Thyroid gland (tissue), 4 donors: Measurements from ENCODE around the gene CCDC3. TPM values are rescaled to one million over a fixed set of nuclear protein-coding genes. Genes with fewer than 3 reads are reported as not detected.

ENCODE experiments used
- DNase-seq, 2 donors: peaks; one replicate each; pipeline ENCODE4 v3.0.0-alpha.2; 2019
- H3K27ac ChIP-seq, 3 donors: fragments of 200-600 bp; sonication (generic); 1 replicate in 2 of 3; 2 replicates in 1 of 3; pipeline ENCODE4 v1.5.1; 2016 to 2019; ENCODE audit warnings: mild to moderate bottlenecking in 1 of 3, moderate library complexity in 1 of 3
- H3K27me3 ChIP-seq: fragments of 200-600 bp; sonication (generic); one replicate; pipeline ENCODE4 v1.5.1; 2019
- H3K36me3 ChIP-seq, 2 donors: fragments of 200-600 bp; sonication (generic); one replicate each; pipeline ENCODE4 v1.5.1; 2016 to 2019
- H3K4me1 ChIP-seq, 2 donors: fragments of 200-600 bp; sonication (generic); one replicate each; pipeline ENCODE4 v1.5.1; 2017 to 2019
- H3K4me3 ChIP-seq, 3 donors: fragments of 200-600 bp; sonication (generic); replicated peaks in 1 of 3; 1 replicate in 2 of 3; 2 replicates in 1 of 3; pipeline ENCODE4 v1.5.1; 2016; ENCODE audit warnings: mild to moderate bottlenecking in 1 of 3
- H3K9me3 ChIP-seq: fragments of 200-600 bp; sonication (generic); one replicate; pipeline ENCODE4 v1.5.1; 2017
- POLR2A ChIP-seq, 2 donors: fragments of 450-650 bp; IDR thresholded peaks; one replicate each; pipeline ENCODE4 v1.6.1; 2017; ENCODE audit warnings: antibody characterized with exemption in 2 of 2, mild to moderate bottlenecking in 2 of 2, moderate library complexity in 1 of 2
- WGBS, 2 donors: methylation state at CpG; one replicate each; pipeline ENCODE4 v1.1.5; 2017; 5-methylcytosine and 5-hydroxymethylcytosine counted together
- intact Hi-C: fragments of 100-400 bp; cut with DNase I; formaldehyde crosslinking; loops from one replicate; pipeline ENCODE4 v1.15.1; 2023
- total RNA-seq, 4 donors: library from RNA; depleted of rRNA; stranded (reverse); fragments of >200 nt; gene quantifications; one replicate each; pipeline ENCODE4 v1.2.3, GENCODE V29; 2016
- TF ChIP-seq, protein P1 (sequence below), 6 experiments: fragments of 200-600 bp in 3 of 6; fragments of 450-650 bp in 3 of 6; sonication (generic) in 3 of 6; IDR thresholded peaks; one replicate each; pipeline ENCODE4 v1.5.1; 2016 to 2019; ENCODE audit warnings: antibody characterized with exemption in 6 of 6, mild to moderate bottlenecking in 2 of 6, inconsistent platforms in 1 of 6, moderate library complexity in 1 of 6

CCDC3 gene
- total RNA-seq, 4 donors from 2014 or later, result 4.7 to 18.7 (median 7.3) TPM

DNA sequence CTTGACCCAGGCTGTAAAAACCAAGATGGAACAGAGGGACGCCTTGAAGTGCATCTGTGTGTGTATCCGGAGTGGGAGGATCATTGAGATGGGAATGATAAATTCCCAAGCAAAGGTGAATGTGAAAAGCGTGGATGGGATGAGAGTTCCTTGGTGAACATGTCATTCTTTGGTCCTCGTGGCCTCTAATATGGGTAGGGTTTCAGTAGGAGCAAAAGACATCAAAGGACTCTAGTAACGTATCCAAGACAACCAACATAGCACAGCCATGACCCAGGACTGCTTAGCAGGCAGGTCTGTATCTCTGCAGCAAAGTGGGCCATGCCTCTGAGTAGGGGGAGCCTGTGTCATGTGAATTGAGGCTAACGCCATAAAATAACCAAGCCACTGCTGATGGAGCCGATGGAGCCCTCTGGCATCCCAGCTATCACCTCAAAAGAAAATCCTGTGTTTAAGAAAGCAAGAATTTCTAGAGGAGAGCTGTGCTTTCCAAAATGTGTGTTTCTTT, 98.6 kb downstream of the CCDC3 start:
- Histone ChIP-seq H3K27ac (no peak overlapping the region), H3K36me3 (no peaks in the 10 kb centered on the region), H3K9me3 (no peaks in the 10 kb centered on the region), H3K4me1 (no peaks in the 10 kb centered on the region), H3K4me3 (no peak overlapping the region), H3K27me3 (no peaks in the 10 kb centered on the region)
- intact Hi-C loops, result loop anchor here (5.0 to 10.0 kb wide), 3 partner anchors 121 to 198 kb away; no protein-coding TSS in a partner anchor
- TF ChIP-seq, protein P1, sequence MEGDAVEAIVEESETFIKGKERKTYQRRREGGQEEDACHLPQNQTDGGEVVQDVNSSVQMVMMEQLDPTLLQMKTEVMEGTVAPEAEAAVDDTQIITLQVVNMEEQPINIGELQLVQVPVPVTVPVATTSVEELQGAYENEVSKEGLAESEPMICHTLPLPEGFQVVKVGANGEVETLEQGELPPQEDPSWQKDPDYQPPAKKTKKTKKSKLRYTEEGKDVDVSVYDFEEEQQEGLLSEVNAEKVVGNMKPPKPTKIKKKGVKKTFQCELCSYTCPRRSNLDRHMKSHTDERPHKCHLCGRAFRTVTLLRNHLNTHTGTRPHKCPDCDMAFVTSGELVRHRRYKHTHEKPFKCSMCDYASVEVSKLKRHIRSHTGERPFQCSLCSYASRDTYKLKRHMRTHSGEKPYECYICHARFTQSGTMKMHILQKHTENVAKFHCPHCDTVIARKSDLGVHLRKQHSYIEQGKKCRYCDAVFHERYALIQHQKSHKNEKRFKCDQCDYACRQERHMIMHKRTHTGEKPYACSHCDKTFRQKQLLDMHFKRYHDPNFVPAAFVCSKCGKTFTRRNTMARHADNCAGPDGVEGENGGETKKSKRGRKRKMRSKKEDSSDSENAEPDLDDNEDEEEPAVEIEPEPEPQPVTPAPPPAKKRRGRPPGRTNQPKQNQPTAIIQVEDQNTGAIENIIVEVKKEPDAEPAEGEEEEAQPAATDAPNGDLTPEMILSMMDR (IDR thresholded peaks at IDR 0.05), result no peak
- no peak for TF ChIP-seq POLR2A (IDR thresholded peaks at IDR 0.05)
- 81 to 87% methylated on average over 6 to 7 of the region's 7 CpGs for WGBS, 2 donors
- DNase-seq, result no peak

DNA sequence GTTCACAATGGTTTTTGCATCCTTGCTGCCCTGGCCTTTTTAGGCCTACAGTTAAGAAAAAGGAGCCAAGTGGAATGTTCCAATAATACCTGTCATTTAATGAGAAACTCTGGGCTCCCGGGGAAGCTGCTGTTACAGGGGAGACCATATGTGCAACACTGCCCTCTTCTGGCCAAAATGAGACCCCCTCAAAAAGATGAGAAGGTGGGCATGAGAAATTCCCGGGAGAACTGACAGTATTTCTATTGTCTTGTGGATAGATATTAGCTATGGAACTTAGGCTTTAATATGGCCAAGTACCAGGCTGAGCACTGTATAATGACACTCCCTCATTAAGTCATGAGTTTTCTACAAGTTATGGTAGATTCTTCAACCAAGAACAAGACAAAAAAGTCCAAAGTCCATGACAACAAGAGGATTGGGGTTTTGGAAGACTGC, 99.4 kb downstream of the CCDC3 start:
- Histone ChIP-seq H3K9me3 (no peaks in the 10 kb centered on the region), H3K27me3 (no peaks in the 10 kb centered on the region), H3K36me3 (no peaks in the 10 kb centered on the region), H3K4me1 (no peaks in the 10 kb centered on the region), H3K4me3 (no peak overlapping the region), H3K27ac (no peak overlapping the region)
- peak; percentile 66 to 69 for DNase-seq
- intact Hi-C loops, result loop anchor here (5.0 to 10.0 kb wide), 3 partner anchors 120 to 197 kb away; no protein-coding TSS in a partner anchor
- 7 to 10% methylated on average over 2 of the region's 2 CpGs for WGBS, 2 donors
- TF ChIP-seq, protein P1 (IDR thresholded peaks at IDR 0.05), result peak; percentile 59 to 81 (median 67)
- TF ChIP-seq POLR2A (IDR thresholded peaks at IDR 0.05), result no peak

DNA sequence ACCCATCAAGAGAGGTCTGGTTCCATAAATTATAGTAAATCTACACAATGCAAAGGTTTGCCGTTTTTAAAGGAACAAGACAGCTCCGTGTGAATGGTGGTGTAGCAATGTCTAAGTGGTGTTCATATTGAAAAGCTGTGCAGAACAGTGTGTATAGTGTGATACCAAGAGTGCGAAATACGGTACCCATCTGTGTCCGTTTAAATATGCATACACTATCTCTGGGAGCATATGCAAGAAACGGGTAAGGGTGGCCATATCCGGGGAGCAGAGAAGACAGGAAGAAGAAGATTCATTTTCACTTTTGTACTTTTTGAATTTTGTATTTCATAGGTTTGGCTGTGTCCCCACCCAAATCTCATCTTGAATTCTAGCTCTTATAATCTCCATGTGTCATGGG, 102.0 kb downstream of the CCDC3 start:
- no peak overlapping the region for H3K4me3 ChIP-seq
- 93 to 95% methylated on average over 7 of the region's 7 CpGs for WGBS, 2 donors
- no peak for TF ChIP-seq POLR2A (IDR thresholded peaks at IDR 0.05)
- TF ChIP-seq, protein P1 (IDR thresholded peaks at IDR 0.05), result no peak
- H3K4me1 ChIP-seq, result no peaks in the 10 kb centered on the region
- no peaks in the 10 kb centered on the region for H3K27me3 ChIP-seq
- no peak overlapping the region for H3K27ac ChIP-seq
- no peaks in the 10 kb centered on the region for H3K9me3 ChIP-seq
- DNase-seq, result no peak
- intact Hi-C loops, result no loop called here
- no peaks in the 10 kb centered on the region for H3K36me3 ChIP-seq

DNA sequence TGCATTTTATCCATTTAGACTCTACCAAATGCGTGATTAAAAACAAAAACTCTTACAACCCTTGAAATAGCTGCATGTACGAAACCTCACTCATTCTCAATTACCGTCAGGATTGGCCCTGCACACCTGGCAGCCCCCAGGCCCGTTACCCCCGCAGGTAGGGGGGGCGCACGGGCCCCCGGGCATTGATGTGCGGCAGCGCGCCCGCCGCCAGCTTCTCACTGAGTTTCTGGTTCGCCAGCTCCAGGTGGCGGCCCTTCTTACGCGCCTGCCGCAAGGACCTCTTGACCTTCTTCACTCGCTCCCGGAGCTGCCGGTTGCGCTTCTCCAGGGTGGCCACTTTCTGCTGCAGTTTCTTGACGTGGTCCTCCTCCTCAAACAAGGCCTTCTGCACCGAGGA, 103.2 kb downstream of the CCDC3 start:
- no peak for DNase-seq
- no peak overlapping the region for H3K27ac ChIP-seq
- WGBS, 2 donors, result 86 to 89% methylated on average over 11 to 24 of the region's 24 CpGs
- H3K36me3 ChIP-seq, result no peaks in the 10 kb centered on the region
- no peaks in the 10 kb centered on the region for H3K9me3 ChIP-seq
- TF ChIP-seq, protein P1 (IDR thresholded peaks at IDR 0.05), result no peak
- TF ChIP-seq POLR2A (IDR thresholded peaks at IDR 0.05), result no peak
- no peak overlapping the region for H3K4me3 ChIP-seq
- H3K4me1 ChIP-seq, result no peaks in the 10 kb centered on the region
- intact Hi-C loops, result no loop called here
- no peaks in the 10 kb centered on the region for H3K27me3 ChIP-seq

DNA sequence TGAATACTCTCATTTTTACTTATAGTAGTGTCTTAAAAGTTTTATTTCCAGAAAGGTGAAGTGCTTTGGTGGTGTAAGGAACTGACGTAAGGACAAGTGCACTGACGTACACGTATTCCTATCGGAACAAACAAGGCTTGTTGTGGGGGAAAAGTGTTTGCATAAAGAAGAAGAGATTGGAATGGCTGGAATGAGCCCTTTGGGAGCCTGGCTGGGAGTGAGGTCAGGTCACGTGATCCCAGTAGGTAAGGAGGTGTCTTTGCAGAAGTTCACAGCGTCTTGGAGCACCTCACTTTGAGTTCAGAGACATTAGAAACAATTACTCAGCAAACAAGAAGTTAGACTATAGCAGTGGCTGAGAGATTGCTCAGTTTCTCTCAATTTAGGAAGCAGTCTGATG, 104.2 kb downstream of the CCDC3 start:
- TF ChIP-seq, protein P1 (IDR thresholded peaks at IDR 0.05), result no peak
- TF ChIP-seq POLR2A (IDR thresholded peaks at IDR 0.05), result no peak
- WGBS, 2 donors, result 73 to 80% methylated on average over 6 of the region's 6 CpGs
- Histone ChIP-seq H3K9me3 (no peaks in the 10 kb centered on the region), H3K27me3 (no peaks in the 10 kb centered on the region), H3K27ac (no peak overlapping the region), H3K36me3 (no peaks in the 10 kb centered on the region), H3K4me3 (no peak overlapping the region), H3K4me1 (no peaks in the 10 kb centered on the region)
- intact Hi-C loops, result no loop called here
- no peak for DNase-seq
